ENCODE measurements around the gene ATXN1.

DNA sequence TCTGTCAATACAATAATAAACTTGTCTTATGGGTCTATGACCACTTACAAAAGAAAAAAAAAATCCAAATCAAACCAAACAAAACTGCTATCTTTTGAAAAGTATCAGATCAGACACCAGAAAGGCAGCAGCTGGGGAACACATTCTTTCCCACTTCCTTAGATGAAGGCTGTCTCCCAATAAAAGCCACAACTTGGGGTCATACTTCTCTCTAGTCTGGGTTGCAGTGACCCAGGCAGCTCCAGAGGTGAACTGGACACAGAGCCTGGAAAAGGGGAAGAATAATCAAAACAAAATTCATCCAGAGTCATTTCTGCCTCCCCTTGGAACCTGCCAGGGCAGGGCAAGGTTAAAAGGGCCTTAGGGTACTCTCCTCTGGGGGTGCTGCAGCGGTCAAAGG is 19.1 kb downstream of the ATXN1 start:
- TF ChIP-seq, protein P1, sequence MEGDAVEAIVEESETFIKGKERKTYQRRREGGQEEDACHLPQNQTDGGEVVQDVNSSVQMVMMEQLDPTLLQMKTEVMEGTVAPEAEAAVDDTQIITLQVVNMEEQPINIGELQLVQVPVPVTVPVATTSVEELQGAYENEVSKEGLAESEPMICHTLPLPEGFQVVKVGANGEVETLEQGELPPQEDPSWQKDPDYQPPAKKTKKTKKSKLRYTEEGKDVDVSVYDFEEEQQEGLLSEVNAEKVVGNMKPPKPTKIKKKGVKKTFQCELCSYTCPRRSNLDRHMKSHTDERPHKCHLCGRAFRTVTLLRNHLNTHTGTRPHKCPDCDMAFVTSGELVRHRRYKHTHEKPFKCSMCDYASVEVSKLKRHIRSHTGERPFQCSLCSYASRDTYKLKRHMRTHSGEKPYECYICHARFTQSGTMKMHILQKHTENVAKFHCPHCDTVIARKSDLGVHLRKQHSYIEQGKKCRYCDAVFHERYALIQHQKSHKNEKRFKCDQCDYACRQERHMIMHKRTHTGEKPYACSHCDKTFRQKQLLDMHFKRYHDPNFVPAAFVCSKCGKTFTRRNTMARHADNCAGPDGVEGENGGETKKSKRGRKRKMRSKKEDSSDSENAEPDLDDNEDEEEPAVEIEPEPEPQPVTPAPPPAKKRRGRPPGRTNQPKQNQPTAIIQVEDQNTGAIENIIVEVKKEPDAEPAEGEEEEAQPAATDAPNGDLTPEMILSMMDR (conservative IDR thresholded peaks at IDR 0.05; ENCODE audit: low read depth, low read length), result no peak
- no peak for TF ChIP-seq EZH2 (IDR thresholded peaks at IDR 0.05; ENCODE audit: borderline replicate concordance, low read depth, low read length, poor library complexity, severe bottlenecking)
